IMR-90 (cell line): ENCODE data around the gene ERICH2.

Experiments
- CEBPB ChIP-seq: IDR thresholded peaks from 2 replicates; pipeline ENCODE4 v1.6.1; 2012; ENCODE audit warnings: low read depth, low read length, improper control_type of control experiment
- MAZ ChIP-seq: IDR thresholded peaks from 2 replicates; pipeline ENCODE4 v1.6.1; 2012; ENCODE audit warnings: low read depth, mild to moderate bottlenecking, low read length, improper control_type of control experiment, moderate library complexity, borderline replicate concordance
- MXI1 ChIP-seq: IDR thresholded peaks from 2 replicates; pipeline ENCODE4 v1.6.1; 2012; ENCODE audit warnings: low read depth, mild to moderate bottlenecking, low read length, moderate library complexity, borderline replicate concordance
- POLR2A ChIP-seq: IDR thresholded peaks from 2 replicates; pipeline ENCODE4 v1.6.1; 2012; ENCODE audit warnings: mild to moderate bottlenecking, low read depth, low read length
- RFX5 ChIP-seq: IDR thresholded peaks from 2 replicates; pipeline ENCODE4 v1.8.0; 2012; ENCODE audit warnings: low read depth, mild to moderate bottlenecking, low read length, moderate library complexity
- TF ChIP-seq, protein P1 (sequence below): conservative IDR thresholded peaks from 2 replicates; pipeline ENCODE4 v1.5.1; 2012; ENCODE audit warnings: mild to moderate bottlenecking, low read depth, low read length, improper control_type of control experiment

DNA sequence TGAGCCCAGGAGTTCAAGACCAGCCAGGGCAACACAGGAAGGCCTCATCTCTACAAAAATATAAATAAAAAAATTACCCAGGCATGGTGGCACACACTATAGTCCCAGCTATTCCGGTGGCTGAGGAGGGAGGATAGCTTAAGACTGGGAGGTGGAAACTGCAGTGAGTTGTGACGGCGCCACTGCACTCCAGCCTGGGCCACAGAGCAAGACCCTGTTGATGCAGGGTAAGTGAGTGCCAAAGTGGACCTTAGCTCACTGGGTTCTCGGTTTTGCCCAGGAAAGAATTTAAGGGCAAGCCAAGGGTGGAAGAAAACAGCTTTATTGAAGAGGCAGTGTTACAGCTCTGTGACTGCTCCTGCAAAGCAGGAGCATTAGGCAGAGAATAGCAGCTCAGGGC, 6.9 kb upstream of the ERICH2 start:
- TF ChIP-seq POLR2A (no peak), CEBPB (no peak), RFX5 (no peak), MXI1 (no peak), MAZ (no peak)
- TF ChIP-seq, protein P1, sequence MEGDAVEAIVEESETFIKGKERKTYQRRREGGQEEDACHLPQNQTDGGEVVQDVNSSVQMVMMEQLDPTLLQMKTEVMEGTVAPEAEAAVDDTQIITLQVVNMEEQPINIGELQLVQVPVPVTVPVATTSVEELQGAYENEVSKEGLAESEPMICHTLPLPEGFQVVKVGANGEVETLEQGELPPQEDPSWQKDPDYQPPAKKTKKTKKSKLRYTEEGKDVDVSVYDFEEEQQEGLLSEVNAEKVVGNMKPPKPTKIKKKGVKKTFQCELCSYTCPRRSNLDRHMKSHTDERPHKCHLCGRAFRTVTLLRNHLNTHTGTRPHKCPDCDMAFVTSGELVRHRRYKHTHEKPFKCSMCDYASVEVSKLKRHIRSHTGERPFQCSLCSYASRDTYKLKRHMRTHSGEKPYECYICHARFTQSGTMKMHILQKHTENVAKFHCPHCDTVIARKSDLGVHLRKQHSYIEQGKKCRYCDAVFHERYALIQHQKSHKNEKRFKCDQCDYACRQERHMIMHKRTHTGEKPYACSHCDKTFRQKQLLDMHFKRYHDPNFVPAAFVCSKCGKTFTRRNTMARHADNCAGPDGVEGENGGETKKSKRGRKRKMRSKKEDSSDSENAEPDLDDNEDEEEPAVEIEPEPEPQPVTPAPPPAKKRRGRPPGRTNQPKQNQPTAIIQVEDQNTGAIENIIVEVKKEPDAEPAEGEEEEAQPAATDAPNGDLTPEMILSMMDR, result no peak
